ENCODE results near the gene TNFRSF4.

Gene TNFRSF4

GRCh38 chr1:1217621-1218523 is 3.9 kb upstream of the TNFRSF4 start:
- no peak for DNase-seq
- peaks cover 45% of the 10 kb centered on the region for H3K36me3 ChIP-seq
- no peak for TF ChIP-seq CTCF (IDR thresholded peaks at IDR 0.05; ENCODE audit: low read depth, low read length)
- no peaks in the 10 kb centered on the region for H3K4me1 ChIP-seq
- H3K9me3 ChIP-seq, result no peaks in the 10 kb centered on the region
- no peaks in the 10 kb centered on the region for H3K27me3 ChIP-seq
- no peak overlapping the region for H3K4me3 ChIP-seq (ENCODE audit: low read depth, low read length)

DNA sequence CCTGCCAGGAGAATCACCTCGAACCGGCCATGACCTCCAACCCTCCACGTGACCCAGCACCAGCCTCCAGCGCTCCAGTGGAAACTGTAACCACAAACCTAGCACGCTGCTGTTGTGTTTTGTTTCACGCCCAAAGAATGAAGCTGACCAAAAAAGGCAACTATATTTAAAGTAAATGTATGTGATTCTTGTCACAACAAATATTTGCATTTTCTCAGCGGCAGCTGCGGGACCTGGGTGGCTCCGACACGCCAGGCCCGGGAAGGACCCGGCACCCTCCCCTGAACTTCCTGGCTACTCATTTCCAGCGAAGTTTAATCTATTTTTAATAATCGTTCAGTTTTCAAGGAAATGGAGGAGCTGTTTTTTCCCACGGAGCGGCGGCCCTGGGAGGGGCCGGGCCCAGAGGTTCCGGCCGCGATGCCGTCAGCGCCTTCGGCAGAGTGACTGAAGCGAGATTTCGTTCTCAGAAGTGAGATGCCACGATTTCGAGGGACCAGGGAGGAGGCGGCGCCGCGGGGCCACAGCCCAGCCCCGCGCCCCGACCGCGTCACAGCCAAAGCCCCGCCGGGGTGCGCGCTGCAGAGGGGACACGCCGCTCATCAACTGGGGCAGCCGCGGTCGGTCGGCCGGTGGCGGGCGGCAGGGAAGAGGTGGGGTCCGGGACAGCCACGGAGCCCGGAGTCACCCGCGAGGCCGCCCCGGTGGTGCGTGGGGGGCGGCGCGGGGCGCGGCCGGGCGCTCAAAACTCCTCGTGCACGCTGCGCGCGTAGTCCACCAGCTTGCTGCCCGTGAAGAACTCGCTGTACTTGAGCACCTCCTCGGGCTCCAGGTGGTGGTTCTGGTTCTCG is 3.0 kb upstream of the TNFRSF4 start:
- no peak for TF ChIP-seq CTCF (IDR thresholded peaks at IDR 0.05; ENCODE audit: low read depth, low read length)
- no peaks in the 10 kb centered on the region for H3K9me3 ChIP-seq
- no peaks in the 10 kb centered on the region for H3K4me1 ChIP-seq
- H3K36me3 ChIP-seq, result peaks cover 39% of the 10 kb centered on the region
- no peak for DNase-seq
- H3K4me3 ChIP-seq (ENCODE audit: low read depth, low read length), result no peak overlapping the region
- H3K27me3 ChIP-seq, result no peaks in the 10 kb centered on the region

DNA sequence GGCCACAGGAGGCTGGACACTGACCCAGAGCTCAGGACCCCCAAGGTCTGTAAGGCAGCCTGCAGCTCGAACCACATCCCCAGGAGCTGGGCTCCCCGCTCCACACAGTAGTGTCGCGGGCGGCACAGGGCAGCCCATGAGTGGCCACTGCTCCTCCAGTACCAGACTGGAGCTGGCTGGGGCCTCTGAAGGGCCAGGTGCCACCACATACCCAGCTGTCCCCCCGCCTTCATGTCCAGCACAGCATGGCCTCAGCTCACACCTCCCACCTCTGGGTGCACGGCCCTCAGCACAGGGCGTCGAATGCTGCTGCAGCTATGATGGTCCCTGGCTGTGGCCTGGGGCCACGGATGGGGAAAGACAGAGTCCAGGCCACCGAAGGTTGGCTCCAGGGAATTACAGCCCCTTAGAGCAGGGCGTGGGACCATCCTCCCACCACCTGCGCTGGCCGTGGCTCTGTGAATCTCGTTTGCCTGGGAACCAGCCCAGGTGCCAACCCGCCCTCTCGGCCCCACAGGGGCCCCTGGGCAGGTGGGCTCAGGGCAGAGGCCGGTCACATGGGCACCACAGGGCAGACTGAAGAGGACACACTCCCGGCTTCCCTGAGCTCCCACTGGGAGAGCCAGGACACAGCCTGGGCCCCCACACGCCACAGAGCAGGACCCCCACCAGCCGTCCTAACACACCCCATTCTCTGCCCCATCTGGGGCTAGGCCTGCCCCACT is 2.1 kb upstream of the TNFRSF4 start:
- Histone ChIP-seq H3K27me3 (no peaks in the 10 kb centered on the region), H3K9me3 (no peaks in the 10 kb centered on the region), H3K4me1 (no peaks in the 10 kb centered on the region), H3K36me3 (peaks cover 30% of the 10 kb centered on the region), H3K4me3 (ENCODE audit: low read depth, low read length) (no peak overlapping the region)
- TF ChIP-seq CTCF (IDR thresholded peaks at IDR 0.05; ENCODE audit: low read depth, low read length), result no peak
- no peak for DNase-seq

GRCh38 chr1:1215080-1215676 is 1.2 kb upstream of the TNFRSF4 start:
- Histone ChIP-seq H3K36me3 (peaks cover 24% of the 10 kb centered on the region), H3K4me3 (ENCODE audit: low read depth, low read length) (no peak overlapping the region), H3K4me1 (no peaks in the 10 kb centered on the region), H3K9me3 (no peaks in the 10 kb centered on the region), H3K27me3 (no peaks in the 10 kb centered on the region)
- no peak for TF ChIP-seq CTCF (IDR thresholded peaks at IDR 0.05; ENCODE audit: low read depth, low read length)
- DNase-seq, result no peak

DNA sequence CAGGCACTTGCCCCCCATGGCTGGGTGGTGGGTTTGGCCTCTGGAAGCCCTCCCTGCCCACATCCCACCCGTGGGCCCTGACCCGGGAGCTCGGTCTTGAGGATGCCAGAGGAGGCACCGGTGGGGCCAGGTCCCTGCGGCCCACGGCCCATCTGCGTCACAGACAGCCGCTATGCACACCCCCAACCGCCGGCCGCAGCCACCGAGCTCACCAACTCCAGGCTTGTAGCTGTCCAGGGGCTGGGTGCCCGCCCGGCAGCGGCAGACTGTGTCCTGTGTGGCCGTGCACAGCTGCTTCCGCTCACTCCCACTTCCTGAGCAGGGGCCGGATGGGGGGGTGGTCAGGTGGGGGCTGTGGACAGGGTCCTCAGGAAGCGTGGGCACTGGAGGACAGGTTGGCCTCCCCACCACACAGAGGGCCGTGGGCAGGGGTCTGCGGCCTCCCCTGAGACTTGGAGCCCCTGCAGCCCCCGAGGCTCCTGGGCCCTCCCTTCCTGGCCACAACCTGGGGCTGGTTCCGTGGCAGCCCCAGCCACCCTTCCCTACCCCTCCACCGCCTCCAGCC is 1.1 kb downstream of the TNFRSF4 start:
- Histone ChIP-seq H3K27me3 (no peaks in the 10 kb centered on the region), H3K9me3 (no peaks in the 10 kb centered on the region), H3K4me1 (no peaks in the 10 kb centered on the region), H3K36me3 (peaks cover 8% of the 10 kb centered on the region), H3K4me3 (ENCODE audit: low read depth, low read length) (no peak overlapping the region)
- DNase-seq, result peak; percentile 14
- no peak for TF ChIP-seq CTCF (IDR thresholded peaks at IDR 0.05; ENCODE audit: low read depth, low read length)
